HG02610 (cell line): ENCODE results near the gene CALR3.
"Not testable (repeated sequence)": the region's sequence is repeated elsewhere in the genome, so short reads cannot be mapped to it uniquely, and the experiment has no call there.

Experiments used
- ATAC-seq: cut with Tn5 transposase; IDR thresholded peaks from one replicate; pipeline ENCODE4 v1.9.1; 2021; ENCODE audit warnings: mild to moderate bottlenecking, moderate library complexity; ENCODE audit not compliant: unreplicated experiment

The CALR3 gene, protein sequence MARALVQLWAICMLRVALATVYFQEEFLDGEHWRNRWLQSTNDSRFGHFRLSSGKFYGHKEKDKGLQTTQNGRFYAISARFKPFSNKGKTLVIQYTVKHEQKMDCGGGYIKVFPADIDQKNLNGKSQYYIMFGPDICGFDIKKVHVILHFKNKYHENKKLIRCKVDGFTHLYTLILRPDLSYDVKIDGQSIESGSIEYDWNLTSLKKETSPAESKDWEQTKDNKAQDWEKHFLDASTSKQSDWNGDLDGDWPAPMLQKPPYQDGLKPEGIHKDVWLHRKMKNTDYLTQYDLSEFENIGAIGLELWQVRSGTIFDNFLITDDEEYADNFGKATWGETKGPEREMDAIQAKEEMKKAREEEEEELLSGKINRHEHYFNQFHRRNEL

DNA sequence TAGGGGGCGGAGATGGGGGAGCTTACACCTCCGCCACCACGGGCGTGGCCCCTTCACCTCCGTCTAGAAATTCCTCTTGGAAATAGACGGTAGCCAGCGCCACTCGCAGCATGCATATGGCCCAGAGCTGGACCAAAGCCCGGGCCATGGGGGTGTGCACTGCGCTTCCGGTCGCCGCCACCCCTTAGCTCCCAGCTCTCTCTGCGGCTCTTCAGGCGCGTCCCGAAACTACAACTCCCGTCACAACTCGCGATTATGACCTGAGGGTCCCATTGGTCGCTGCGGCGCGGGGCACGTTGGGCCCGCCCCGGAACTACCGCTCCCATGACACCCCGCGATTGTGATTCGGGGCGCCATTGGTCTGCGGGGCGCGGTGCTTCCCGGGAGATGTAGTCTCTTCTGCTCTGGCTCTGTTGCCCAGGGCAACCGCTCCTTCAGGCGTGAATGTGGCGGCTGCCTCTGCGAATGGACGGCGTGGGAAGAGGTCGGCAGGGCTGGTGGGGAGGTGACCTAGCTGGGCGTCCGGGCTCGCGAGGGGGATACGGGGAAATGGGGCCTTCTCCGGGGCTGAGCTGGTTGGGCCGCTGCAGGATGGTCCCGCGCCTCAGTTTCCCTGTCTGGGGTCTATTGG, at the start of gene CALR3, which contains the start of gene C19orf44:
Gene CALR3 (minus strand): TSS at position 186 of the 631 bp plus-strand sequence. CDS start 38 bp downstream, at position 148.
Gene C19orf44 (plus strand): TSS at position 413 of the 631 bp plus-strand sequence. CDS start 4,399 bp downstream, outside the sequence.
- peak; percentile 97 for ATAC-seq

DNA sequence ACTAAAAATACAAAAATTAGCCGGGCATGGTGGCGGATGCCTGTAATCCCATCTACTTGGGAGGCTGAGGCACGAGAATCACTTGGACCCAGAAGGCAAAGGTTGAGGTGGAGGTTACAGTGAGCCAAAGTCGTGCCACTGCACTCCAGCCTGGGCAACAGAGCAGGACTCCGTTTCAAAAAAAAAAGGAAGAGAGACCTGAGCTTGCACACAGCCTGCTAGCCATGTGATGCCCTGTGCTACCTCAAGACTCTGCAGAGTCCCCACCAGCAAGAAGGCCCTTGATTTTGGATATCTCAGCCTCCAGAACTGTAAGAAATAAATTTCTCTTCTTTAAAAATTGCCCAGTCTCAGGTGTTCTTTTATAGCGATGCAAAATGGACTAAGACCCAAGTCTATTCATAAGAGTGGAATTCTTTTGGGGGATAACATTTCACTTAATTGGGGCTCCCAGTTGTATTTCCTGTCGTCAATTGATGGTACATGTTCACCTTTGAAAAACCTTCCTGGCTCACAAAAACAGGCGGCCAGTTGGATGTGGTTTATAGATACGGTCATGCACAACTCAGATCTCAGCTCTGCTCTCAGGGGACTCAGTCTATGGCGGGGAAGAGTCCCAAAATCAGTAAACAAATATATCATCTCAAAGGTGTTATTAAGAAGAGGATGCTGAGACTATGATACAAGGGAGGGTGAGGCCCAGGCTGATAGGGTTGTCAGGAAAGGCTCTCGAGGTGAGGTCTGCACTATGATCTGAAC, 48.7 kb upstream of the CALR3 start:
- ATAC-seq, result no peak

DNA sequence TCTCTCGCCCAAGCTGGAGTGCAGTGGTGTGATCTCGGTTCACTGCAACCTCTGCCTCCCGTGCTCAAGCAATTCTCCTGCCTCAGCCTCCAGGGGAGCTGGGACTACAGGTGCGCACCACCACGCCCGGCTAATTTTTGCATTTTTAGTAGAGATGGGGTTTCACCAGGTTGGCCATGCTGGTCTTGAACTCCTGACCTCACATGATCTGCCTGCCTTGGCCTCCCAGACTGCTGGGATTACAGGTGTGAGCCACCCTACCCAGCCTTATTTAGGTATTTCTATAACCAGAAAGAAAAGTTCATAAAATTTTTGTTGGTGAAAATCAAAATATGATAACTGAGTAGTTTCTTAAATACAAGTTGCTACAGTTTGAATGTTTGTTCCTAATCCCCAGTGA, 47.8 kb upstream of the CALR3 start:
- ATAC-seq, result not testable (repeated sequence)

DNA sequence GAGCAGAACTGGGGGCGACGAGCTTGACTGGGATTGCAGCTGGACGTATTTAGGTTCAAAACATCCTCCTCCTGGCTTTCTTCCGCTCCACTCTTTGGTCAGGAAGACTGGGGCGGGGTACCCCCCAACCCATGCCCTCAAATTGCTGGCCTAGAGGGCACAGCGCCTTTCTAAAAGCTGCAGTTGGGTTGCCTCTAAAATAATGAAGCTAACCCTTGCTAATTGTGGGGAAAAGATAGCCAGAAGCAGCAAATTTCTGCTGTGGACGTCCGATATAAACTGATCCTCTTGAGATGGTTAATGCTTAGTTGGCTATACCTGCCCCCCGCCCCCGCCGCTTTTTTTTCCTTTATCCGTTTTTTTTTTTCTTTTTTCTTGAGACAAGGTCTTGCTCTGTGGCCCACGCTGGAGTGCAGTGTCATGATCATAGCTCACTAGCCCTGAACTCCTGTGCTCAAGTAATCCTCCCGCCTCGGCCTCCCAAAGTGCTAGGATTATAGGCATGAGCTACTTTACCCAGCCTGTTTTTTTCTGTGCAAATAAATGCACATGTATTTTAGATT, 47.0 kb upstream of the CALR3 start:
- ATAC-seq, result no peak

DNA sequence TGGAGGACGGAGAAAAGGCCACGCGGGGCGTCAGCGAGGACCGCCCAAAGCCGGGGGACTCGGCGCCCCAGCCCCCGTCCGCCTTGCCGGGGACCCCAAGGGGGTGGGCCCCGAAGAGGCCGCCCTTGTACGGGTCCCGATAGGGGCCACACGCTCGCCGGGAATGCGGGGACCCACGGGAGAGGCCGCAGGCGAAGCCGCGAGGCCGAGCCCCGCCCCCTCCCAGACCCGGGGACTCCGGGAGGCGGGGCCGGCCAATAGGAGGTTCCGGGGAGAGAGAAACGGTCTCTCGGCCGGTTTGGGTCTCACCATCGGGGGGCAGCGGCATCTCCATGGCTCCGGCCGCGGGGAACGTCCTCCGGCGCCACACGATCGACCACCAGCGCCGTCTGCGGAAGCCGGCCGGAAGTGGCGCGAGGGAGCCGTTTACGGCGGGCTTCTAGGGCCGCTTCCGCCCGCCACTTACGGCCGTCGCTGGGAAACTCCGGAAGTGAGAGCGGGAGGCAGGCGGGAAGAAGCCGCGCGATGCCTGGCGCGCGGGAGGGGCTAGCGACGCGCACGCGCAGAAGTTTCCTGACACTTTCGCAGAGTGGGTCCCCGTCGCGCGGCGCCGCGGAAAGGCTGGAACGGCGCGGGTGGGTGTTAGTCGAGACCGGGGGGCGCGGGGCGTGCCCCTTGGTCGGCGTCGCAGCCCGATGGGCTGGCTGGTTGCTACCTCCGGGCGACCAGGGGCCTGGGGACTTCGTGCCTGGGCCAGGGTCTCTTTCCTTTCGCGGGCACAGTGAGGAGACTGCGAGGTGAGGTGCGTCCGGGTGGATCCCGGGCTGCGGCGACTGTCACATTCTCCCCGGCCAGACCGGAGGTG, 46.3 kb upstream of the CALR3 start, which contains the start of gene CHERP:
Gene CHERP (minus strand): TSS at position 393 of the 865 bp plus-strand sequence. CDS start 59 bp downstream, at position 334.
- peak; percentile 66 for ATAC-seq

DNA sequence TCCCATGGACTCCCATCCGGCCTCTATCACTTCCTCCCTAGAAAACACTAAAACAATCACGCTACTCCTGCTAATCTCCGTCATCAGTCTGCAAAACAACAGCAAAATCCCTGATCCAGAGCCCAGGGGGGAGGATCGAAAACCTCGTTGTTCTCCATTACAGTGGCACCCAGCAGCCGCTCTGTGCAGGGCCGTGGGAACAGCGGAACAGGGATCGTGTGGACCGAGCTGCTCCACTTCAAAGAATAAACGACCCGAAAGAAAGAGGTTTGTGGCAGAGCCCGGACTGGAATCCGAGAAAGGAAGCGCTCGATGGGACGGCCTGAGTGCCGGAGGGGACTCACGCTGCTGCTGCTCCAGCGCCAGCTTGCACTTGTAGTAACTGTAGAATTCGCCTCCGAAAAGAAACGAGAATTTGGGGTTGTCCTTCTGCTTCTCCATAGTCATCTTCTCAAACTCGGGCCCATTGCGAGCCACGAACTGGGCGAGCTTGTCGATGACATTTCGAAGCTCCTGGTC, 45.6 kb upstream of the CALR3 start:
- no peak for ATAC-seq

DNA sequence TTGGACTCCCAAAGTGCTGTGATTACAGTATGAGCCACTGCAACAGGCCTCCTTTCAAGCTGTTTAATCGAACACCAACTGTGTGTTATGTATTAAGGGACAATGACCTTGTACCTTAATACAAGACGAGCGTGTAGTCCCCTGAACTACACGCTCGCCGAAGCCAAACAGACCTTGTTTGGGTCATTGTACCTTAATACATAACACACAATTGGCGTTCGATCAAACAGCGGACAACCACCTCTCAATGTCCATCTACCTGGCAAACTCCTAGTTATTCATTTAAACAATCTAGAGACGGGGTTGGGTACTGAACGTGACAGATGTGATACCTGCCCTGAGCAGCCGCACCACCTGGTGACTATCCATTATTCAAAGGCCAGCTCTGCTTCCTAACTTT, 45.0 kb upstream of the CALR3 start:
- no peak for ATAC-seq

DNA sequence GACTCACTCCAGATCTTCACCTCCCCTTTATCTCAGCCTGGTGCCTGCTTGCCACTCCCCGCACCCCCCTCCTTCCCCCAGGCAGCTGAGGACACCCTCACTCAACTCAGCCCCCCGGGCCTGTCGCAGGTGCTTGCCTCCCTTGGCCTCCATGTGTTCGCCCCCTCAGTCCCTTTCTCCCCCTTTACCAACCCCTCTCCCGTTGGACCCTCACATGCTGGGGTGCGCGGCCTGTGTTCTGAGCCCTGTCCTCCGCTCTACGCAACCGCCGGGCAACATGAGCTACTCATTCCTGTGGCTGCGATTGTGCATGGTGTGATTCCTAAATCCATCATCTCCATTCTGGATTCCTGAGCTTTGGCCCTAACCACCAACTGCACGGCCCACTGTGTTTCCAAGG, 41.1 kb upstream of the CALR3 start:
- ATAC-seq, result no peak

DNA sequence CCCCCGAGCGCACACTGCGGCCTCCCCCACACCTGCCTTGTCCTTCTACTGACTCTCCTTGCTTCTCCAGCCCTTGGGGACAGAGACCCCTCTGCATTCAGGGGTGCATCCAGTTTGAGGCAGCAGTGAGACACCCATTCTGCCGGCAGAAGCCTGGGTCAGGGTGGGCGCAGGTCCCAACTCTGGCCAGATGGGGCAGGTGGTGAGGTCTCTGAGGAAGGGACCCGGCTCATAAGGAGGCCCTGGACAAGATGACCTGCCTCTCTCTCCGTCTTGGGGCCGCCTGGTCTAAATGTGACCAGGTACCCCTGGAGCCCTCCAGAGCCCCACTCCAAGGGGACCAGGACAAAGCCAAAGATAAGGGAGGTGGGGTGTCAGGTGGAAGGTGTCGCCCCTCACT, 40.2 kb upstream of the CALR3 start:
- no peak for ATAC-seq

DNA sequence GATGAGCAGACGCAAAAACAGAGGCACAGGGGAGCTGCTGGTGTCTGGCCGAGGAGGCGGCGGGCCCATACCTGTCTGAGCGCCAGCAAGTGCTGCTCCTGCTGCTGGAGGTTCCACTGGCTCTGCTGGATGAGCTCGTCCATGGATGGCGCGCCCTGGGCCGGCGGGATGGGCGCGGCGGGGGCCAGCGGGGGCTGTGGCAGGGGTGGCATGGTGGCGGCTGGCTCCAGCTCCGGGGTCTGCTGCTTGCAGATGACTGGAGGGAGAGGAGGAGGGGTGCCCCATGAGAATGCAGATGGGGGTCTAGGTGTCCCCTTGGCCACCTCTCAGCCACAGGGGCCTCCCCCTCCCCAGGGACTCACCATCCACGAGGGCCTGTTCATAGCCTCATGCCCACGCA, 39.4 kb upstream of the CALR3 start:
- ATAC-seq, result no peak

DNA sequence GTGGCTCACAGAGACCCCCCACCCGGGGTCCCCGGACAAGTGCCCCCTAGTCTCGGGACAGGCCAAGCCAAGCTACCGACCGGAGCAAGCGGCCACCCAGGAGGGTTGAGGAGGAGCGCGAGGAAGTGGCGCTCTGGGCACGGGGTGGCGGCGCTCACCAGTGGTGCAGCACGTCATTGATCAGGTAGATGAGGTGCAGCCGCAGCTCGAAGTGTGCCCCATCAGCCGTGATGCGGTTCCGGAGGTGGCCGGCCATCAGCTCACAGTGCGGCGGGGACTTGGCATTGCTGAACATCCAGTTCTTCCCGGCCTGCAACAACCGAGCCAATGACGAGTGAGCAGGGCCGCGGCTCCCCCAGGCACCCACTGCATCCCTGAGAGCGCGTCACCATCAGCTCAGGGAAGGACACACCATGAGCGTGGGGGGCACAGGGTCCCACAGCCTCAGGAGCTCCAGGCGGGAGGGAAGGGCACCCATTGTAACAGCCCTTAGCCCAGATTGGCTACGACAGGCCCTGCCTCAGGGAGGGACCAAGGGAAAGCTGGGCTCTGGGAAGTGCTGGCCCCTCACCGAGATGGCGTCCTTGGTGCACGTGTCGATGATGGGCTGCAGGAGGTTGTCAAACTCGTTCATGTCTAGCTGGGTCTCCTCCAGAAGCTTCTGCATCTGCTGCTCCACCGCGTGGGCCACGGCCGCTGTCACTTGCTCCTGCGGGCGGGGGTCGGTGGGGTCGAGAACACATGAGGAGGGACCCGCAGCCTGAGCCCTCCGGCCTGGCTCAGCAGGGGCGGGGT, 36.7 kb upstream of the CALR3 start:
- no peak for ATAC-seq

DNA sequence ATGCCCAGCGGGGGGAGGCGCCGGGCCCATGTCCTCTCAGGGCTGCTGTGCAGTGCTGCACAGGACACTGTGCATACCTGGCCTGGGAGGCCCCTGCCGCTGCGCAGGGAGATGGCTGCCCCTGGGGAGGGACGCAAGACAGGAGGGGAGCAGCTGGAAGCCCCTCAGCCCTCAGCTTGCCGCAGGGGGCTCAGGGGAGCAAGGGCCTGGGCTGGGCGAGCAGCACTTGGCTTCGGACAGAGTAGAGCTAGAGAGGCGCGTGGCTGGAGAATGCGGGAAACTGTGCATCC, 35.4 kb upstream of the CALR3 start:
- ATAC-seq, result no peak

DNA sequence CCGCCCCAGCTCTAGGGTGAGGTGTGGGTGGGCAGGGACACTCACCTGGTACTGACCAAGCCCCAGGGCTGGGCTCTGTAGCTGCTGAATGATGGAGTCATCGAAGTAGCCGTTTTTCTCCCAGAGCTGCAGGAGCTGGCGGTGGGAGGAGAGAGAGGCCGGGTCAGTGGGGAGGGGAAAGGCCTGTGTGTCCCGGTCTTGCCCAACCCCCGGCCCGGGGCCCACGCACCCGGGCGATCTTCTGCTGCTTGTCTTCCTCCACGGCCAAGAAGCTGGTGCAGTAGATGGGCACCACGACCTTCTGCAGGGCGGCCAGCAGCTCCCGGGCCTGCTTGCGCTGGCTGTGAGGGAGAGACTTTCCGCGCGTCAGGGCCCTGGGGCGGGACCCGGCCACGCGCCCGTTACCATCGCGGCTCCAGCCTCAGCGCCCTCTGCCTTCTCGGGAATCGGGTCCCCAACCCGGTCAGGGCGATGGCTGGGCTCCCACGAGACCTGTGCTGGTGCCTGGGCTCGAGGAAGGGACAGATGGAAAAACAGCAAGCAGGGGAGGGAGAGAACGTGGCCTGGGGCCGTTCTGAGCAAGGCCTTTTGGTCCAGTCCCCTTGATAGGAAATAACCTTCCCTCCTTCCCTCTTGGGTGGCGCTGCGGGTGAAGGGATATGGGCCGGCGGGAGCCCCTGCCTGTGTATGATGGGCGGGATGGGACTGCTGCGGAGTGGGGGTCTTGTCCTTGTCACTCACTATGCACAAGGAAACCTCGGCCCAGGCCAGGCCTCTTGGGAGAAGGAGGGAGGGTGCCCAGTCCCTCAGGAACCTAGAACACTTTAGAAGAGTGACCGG, 34.8 kb upstream of the CALR3 start:
- ATAC-seq, result no peak

DNA sequence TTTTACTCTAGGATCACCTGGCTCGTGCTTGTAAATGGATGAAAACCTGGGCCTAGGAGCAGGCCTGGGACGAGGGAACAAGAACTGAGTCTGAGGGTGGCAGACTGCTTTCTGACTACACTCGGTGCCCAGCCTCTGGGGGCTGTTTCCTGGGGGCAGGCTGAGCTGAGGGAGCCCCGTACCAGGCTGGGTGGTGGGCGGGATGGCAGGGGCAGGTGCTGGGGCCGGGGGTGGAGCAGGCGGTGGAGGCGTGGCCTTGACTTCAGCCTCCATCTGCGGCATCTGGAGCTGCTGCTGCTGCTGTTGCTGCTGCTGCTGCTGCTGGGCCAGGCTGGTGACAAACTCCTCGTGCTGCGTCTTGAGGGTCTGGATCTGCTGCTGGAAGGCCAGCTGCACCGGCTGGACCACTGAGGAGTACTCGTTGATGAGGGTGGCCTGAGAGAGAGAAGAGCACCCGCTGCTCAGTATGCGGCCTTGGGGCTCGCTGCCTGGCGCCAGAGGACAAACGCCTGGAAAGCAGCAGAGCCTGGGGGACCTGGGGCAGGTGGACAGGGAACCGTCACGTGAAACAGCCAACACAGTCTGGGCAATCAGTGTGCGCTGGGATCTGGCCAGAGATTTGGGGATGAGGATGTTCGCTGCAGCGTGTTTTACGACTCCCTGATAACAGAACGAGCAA, 33.6 kb upstream of the CALR3 start:
- ATAC-seq, result no peak

DNA sequence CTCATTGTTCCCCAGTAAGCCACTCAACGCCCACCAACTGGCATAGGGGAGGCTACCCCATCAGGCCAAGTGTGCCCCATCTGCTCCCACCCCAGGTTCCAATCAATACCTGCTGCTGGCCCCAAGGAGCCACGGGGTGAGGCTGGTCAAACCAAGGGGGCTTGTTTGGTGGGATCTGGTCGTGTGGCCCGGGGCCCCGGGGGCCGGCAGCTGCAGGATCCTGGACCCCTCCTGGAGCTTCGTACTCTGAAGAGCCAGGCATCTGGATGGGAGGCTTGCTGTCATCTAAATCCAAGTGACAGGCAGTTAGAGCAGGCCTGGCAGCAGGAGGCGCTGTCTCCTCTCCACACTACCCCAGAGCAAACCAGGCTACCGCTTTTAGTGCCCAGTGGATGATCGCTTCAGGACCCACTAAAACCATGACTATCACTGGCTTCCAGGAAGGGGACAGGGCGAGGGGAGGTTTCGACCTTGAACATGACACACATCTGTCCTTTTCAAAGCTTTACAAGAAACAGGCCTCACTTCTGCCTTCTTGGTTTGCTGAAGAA, 32.1 kb upstream of the CALR3 start:
- ATAC-seq, result no peak

DNA sequence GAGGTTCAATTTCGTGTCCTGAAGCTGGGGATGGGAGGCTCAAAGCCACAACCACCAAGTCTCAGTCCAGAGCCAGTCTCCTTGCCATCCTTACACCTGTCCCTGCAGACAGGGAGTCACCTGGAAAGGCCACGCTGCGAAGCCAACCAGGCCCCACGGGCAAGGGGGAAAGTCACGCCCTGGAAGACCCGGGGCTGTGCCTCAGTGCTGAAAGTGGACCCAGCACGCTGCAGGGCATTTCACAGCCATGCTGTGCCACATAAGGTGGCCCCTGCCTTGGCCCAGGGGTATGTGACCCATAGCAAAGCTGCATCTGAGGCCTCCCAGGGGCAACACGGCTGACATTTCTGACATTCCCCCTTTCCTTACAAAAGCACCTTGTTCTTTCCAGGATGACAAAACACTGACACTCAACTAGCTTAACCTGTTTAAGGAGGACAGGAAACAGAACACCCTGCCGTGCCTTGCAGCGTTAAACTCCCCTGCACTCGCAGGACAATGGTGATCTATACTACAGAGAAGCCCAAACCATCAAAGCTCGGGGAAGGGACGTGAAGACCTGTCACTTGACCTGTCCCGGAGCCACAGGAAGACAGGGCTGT, 31.5 kb upstream of the CALR3 start:
- no peak for ATAC-seq

DNA sequence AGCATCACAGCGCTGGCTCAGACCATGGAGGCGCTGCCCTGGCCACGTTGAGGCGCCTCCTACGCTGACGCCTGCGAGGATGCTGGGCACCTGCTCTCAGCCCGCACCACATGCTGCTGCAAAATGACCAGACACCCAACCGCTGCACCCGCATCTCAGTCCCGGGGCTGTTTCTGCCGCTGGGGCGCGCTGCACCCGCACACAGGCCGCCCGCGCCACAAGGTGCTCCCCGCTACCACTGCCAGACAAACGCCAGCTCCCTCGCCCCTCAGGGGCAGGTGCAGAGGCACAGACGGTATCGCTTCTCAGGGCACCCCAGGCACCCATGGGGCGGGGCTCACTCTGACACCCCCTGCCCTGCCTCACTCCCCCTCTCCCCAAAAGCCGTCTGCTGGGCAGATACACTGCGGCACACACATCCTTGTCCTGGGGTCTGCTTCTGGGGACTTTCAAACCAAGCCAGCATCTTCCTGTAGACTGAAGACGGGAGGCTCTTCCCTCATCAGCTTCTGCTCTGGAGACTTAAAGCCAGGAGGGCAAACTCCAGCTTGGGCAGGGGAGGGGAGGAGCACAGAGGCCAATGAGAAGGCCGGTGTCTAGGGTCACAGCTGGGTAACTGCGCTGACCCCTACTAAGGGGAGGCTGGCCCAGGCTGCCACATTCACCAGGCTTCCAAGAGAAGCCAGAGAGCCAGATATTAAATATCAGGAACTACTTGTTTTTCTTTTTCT, 29.9 kb upstream of the CALR3 start:
- no peak for ATAC-seq
